Neutrophil (primary cell): ENCODE data around the gene LIPJ.

Experiments used
- H3K27ac ChIP-seq: fragments of 200-600 bp; sonication (generic); 2 replicates; pipeline ENCODE4 v1.5.1; 2016; ENCODE audit warnings: mild to moderate bottlenecking, moderate library complexity
- H3K27me3 ChIP-seq: fragments of 200-600 bp; sonication (generic); 2 replicates; pipeline ENCODE4 v1.6.0; 2016; ENCODE audit warnings: mild to moderate bottlenecking
- H3K36me3 ChIP-seq: fragments of 200-600 bp; sonication (generic); 2 replicates; pipeline ENCODE4 v1.5.1; 2017
- H3K4me1 ChIP-seq, 2 experiments: fragments of 200-600 bp in 1 of 2; sonication (generic) in 1 of 2; 1 replicate in 1 of 2; 2 replicates in 1 of 2; pipeline versions ENCODE4 v1.5.1 to v1.6.1; 2013 to 2016; ENCODE audit warnings: low read depth in 1 of 2, low read length in 1 of 2, mild to moderate bottlenecking in 1 of 2, moderate library complexity in 1 of 2; ENCODE audit not compliant: control insufficient read depth in 1 of 2, insufficient read depth in 1 of 2
- H3K4me3 ChIP-seq, 2 experiments: fragments of 200-600 bp in 1 of 2; sonication (generic) in 1 of 2; 1 replicate in 1 of 2; 2 replicates in 1 of 2; pipeline ENCODE4 v1.5.1; 2013 to 2016; ENCODE audit warnings: low read depth in 1 of 2, low read length in 1 of 2, mild to moderate bottlenecking in 1 of 2, moderate library complexity in 1 of 2
- H3K9me3 ChIP-seq: fragments of 200-600 bp; sonication (generic); 2 replicates; pipeline ENCODE4 v1.5.1; 2016
- CTCF ChIP-seq: fragments of 200-600 bp; sonication (generic); IDR thresholded peaks from 2 replicates; pipeline ENCODE4 v1.5.1; 2016; ENCODE audit warnings: antibody characterized with exemption

The LIPJ gene

GRCh38 chr10:88651101-88651551 is 64.6 kb downstream of the LIPJ start:
- Histone ChIP-seq H3K4me1 (no peaks in the 10 kb centered on the region), H3K27ac (no peak overlapping the region), H3K4me3 (no peak overlapping the region), H3K9me3 (no peaks in the 10 kb centered on the region), H3K36me3 (no peaks in the 10 kb centered on the region), H3K27me3 (no peaks in the 10 kb centered on the region)
- no peak for TF ChIP-seq CTCF

GRCh38 chr10:88652616-88653015 is 66.1 kb downstream of the LIPJ start:
- Histone ChIP-seq H3K27me3 (no peaks in the 10 kb centered on the region), H3K4me1 (no peaks in the 10 kb centered on the region), H3K4me3 (no peak overlapping the region), H3K36me3 (no peaks in the 10 kb centered on the region), H3K9me3 (no peaks in the 10 kb centered on the region), H3K27ac (no peak overlapping the region)
- no peak for TF ChIP-seq CTCF
